K562 (cell line): ENCODE data around the gene CDK4. TPM values are rescaled to one million over a fixed set of nuclear protein-coding genes. Genes with fewer than 3 reads are reported as not detected.

Experiments
- EGR1 ChIP-seq: fragments of 450-650 bp; conservative IDR thresholded peaks from 2 replicates; pipeline ENCODE4 v1.6.1; 2017; ENCODE audit warnings: mild to moderate bottlenecking
- ELF2 ChIP-seq: fragments of 250-450 bp; sonication (Bioruptor Pico); IDR thresholded peaks from 2 replicates; pipeline ENCODE4 v1.5.0; 2021; ENCODE audit warnings: mild to moderate bottlenecking
- ELF4 ChIP-seq: fragments of 450-650 bp; formaldehyde crosslinking; IDR thresholded peaks from 2 replicates; pipeline ENCODE4 v1.4.0; 2022; ENCODE audit warnings: missing genetic modification characterization
- ESRRA ChIP-seq: fragments of 450-650 bp; IDR thresholded peaks from 2 replicates; pipeline ENCODE4 v1.6.1; 2014; ENCODE audit warnings: low read depth, mild to moderate bottlenecking, moderate library complexity, borderline replicate concordance
- ETV5 ChIP-seq: sonication (generic); formaldehyde crosslinking; IDR thresholded peaks from 2 replicates; pipeline ENCODE4 v1.4.0; 2020; ENCODE audit warnings: low read depth, mild to moderate bottlenecking, missing genetic modification reagents
- HDAC6 ChIP-seq: IDR thresholded peaks from 2 replicates; pipeline ENCODE4 v1.6.1; 2012; ENCODE audit warnings: low read depth, mild to moderate bottlenecking, control low read depth, inconsistent platforms, low read length, moderate library complexity
- KDM4B ChIP-seq, 2 experiments: fragments of 450-650 bp in 1 of 2; sonication (generic) in 1 of 2; IDR thresholded peaks; 2 replicates each; pipeline ENCODE4 v1.6.1; 2016 to 2017; ENCODE audit warnings: borderline replicate concordance in 2 of 2, antibody characterized with exemption in 1 of 2, low read depth in 1 of 2, mild to moderate bottlenecking in 1 of 2
- NFXL1 ChIP-seq: fragments of 450-650 bp; formaldehyde crosslinking; IDR thresholded peaks from 2 replicates; pipeline ENCODE4 v1.4.0; 2021; ENCODE audit warnings: mild to moderate bottlenecking
- NR4A1 ChIP-seq, 2 experiments: fragments of 250-450 bp in 1 of 2; fragments of 450-650 bp in 1 of 2; sonication (Bioruptor Pico) in 1 of 2; IDR thresholded peaks; 2 replicates each; pipeline versions ENCODE4 v1.4.0 to v1.6.1; 2016 to 2020; ENCODE audit warnings: mild to moderate bottlenecking in 2 of 2, missing compliant biosample characterization in 1 of 2, missing genetic modification characterization in 1 of 2, moderate library complexity in 1 of 2
- OTX1 ChIP-seq: fragments of 450-650 bp; formaldehyde crosslinking; IDR thresholded peaks from 2 replicates; pipeline ENCODE4 v1.4.0; 2022; ENCODE audit warnings: mild to moderate bottlenecking
- PTTG1 ChIP-seq: fragments of 450-650 bp; IDR thresholded peaks from 2 replicates; pipeline ENCODE4 v1.6.1; 2016; ENCODE audit warnings: low read depth, mild to moderate bottlenecking, missing genetic modification characterization, missing compliant biosample characterization
- RBM22 ChIP-seq: fragments of 200-400 bp; formaldehyde crosslinking; IDR thresholded peaks from 2 replicates; pipeline ENCODE4 v1.6.1; 2018; ENCODE audit warnings: low read length, low read depth; ENCODE audit not compliant: poor library complexity, severe bottlenecking
- RFX5 ChIP-seq: IDR thresholded peaks from 2 replicates; pipeline ENCODE4 v1.6.1; 2011; ENCODE audit warnings: low read depth, mild to moderate bottlenecking, improper control_type of control experiment, low read length
- TBL1XR1 ChIP-seq, 2 experiments: IDR thresholded peaks; 2 replicates each; pipeline ENCODE4 v1.6.1; 2012; ENCODE audit warnings: improper control_type of control experiment in 2 of 2, low read length in 2 of 2, mild to moderate bottlenecking in 1 of 2
- ZNF707 ChIP-seq: fragments of 250-450 bp; sonication (Bioruptor Pico); conservative IDR thresholded peaks from 2 replicates; pipeline ENCODE4 v1.8.0; 2022; ENCODE audit warnings: inconsistent platforms, mild to moderate bottlenecking, moderate library complexity
- polyA plus RNA-seq, 8 experiments: library from polyadenylated mRNA; depleted of rRNA in 4 of 8; stranded (reverse) in 5 of 8; unstranded in 3 of 8; fragments of >200 nt; fragmentation: Nextera tagmentation in 2 of 8; fragmentation: Illumina TruSeq in 1 of 8; extraction: Ambion mirVana in 2 of 8; extraction: Trizol in 1 of 8; gene quantifications; 2 replicates each; pipeline versions ENCODE4 v1.2.1 to v1.2.3, GENCODE V29; 2011 to 2014; ENCODE audit warnings: inconsistent platforms in 1 of 8, missing spikeins in 1 of 8
- total RNA-seq, 7 experiments: library from RNA; depleted of rRNA in 6 of 7; stranded (reverse); fragments of >200 nt in 6 of 7; fragmentation: Illumina TruSeq in 2 of 7; extraction: Trizol in 2 of 7; gene quantifications; 2 replicates each; pipeline versions ENCODE4 v1.2.1 to v1.2.3, GENCODE V29; 2011 to 2021; ENCODE audit warnings: low replicate concordance in 1 of 7
- TF ChIP-seq, protein P1 (sequence below): fragments of 450-650 bp; IDR thresholded peaks from 2 replicates; pipeline ENCODE4 v1.6.1; 2016; ENCODE audit warnings: mild to moderate bottlenecking, moderate library complexity
- TF ChIP-seq, protein P2 (sequence below): fragments of 250-450 bp; sonication (Bioruptor Pico); IDR thresholded peaks from 2 replicates; pipeline ENCODE4 v1.8.0; 2021; ENCODE audit warnings: borderline replicate concordance, mild to moderate bottlenecking, moderate library complexity; ENCODE audit not compliant: poor library complexity, severe bottlenecking

The CDK4 gene
- total and polyA plus RNA-seq, 9 of the 15 experiments (the other 6 are each of a cell fraction or from before 2014, with no cell fraction given): 37.8 to 436 (median 238) TPM

DNA sequence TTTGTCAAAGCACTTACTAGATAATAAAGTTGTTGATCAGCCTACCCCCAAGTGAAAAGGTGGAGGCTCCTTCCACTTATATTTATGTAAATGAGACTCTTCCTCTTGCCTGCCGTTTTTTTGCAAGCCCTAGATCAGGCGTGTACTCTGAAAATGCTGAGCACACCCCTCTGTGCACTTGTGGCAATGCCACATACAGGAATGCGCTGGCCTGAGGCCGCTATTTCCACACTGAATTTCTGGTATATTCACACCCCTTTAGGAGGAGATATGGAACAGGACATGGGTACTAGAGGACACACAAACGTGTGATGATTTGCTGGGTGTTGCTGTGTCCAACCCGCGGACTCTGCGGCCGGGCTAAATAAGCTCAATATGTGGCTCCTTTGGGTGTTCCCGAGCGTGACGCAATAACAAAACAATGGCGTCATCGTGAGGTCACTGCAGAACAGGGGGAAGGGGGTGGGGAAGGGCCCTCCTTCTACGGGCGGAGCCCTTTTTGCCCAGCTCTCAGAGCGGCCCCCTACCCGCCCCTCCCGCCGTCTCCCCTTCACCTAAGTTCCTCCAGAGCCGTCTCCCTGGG is 7.8 kb downstream of the CDK4 start (continued):
- TF ChIP-seq, protein P1, sequence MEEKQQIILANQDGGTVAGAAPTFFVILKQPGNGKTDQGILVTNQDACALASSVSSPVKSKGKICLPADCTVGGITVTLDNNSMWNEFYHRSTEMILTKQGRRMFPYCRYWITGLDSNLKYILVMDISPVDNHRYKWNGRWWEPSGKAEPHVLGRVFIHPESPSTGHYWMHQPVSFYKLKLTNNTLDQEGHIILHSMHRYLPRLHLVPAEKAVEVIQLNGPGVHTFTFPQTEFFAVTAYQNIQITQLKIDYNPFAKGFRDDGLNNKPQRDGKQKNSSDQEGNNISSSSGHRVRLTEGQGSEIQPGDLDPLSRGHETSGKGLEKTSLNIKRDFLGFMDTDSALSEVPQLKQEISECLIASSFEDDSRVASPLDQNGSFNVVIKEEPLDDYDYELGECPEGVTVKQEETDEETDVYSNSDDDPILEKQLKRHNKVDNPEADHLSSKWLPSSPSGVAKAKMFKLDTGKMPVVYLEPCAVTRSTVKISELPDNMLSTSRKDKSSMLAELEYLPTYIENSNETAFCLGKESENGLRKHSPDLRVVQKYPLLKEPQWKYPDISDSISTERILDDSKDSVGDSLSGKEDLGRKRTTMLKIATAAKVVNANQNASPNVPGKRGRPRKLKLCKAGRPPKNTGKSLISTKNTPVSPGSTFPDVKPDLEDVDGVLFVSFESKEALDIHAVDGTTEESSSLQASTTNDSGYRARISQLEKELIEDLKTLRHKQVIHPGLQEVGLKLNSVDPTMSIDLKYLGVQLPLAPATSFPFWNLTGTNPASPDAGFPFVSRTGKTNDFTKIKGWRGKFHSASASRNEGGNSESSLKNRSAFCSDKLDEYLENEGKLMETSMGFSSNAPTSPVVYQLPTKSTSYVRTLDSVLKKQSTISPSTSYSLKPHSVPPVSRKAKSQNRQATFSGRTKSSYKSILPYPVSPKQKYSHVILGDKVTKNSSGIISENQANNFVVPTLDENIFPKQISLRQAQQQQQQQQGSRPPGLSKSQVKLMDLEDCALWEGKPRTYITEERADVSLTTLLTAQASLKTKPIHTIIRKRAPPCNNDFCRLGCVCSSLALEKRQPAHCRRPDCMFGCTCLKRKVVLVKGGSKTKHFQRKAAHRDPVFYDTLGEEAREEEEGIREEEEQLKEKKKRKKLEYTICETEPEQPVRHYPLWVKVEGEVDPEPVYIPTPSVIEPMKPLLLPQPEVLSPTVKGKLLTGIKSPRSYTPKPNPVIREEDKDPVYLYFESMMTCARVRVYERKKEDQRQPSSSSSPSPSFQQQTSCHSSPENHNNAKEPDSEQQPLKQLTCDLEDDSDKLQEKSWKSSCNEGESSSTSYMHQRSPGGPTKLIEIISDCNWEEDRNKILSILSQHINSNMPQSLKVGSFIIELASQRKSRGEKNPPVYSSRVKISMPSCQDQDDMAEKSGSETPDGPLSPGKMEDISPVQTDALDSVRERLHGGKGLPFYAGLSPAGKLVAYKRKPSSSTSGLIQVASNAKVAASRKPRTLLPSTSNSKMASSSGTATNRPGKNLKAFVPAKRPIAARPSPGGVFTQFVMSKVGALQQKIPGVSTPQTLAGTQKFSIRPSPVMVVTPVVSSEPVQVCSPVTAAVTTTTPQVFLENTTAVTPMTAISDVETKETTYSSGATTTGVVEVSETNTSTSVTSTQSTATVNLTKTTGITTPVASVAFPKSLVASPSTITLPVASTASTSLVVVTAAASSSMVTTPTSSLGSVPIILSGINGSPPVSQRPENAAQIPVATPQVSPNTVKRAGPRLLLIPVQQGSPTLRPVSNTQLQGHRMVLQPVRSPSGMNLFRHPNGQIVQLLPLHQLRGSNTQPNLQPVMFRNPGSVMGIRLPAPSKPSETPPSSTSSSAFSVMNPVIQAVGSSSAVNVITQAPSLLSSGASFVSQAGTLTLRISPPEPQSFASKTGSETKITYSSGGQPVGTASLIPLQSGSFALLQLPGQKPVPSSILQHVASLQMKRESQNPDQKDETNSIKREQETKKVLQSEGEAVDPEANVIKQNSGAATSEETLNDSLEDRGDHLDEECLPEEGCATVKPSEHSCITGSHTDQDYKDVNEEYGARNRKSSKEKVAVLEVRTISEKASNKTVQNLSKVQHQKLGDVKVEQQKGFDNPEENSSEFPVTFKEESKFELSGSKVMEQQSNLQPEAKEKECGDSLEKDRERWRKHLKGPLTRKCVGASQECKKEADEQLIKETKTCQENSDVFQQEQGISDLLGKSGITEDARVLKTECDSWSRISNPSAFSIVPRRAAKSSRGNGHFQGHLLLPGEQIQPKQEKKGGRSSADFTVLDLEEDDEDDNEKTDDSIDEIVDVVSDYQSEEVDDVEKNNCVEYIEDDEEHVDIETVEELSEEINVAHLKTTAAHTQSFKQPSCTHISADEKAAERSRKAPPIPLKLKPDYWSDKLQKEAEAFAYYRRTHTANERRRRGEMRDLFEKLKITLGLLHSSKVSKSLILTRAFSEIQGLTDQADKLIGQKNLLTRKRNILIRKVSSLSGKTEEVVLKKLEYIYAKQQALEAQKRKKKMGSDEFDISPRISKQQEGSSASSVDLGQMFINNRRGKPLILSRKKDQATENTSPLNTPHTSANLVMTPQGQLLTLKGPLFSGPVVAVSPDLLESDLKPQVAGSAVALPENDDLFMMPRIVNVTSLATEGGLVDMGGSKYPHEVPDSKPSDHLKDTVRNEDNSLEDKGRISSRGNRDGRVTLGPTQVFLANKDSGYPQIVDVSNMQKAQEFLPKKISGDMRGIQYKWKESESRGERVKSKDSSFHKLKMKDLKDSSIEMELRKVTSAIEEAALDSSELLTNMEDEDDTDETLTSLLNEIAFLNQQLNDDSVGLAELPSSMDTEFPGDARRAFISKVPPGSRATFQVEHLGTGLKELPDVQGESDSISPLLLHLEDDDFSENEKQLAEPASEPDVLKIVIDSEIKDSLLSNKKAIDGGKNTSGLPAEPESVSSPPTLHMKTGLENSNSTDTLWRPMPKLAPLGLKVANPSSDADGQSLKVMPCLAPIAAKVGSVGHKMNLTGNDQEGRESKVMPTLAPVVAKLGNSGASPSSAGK: no peak; the same call in 1 of the 2 replicates
- TF ChIP-seq RFX5 (no peak), ETV5 (CRISPR knock-in tag) (no peak), OTX1 (CRISPR knock-in tag) (no peak), ELF2 (CRISPR knock-in tag) (no peak), ELF4 (CRISPR knock-in tag) (no peak), NFXL1 (CRISPR knock-in tag) (no peak), PTTG1 (tag) (no peak), NR4A1 (CRISPR knock-in tag; IDR thresholded peaks at IDR 0.05) (no peak), NR4A1 (tag; IDR thresholded peaks at IDR 0.05) (no peak), KDM4B (IDR thresholded peaks at IDR 0.05; ENCODE audit: borderline replicate concordance in 2 of 2, low read depth in 1 of 2) (no peak), TBL1XR1 (IDR thresholded peaks at IDR 0.05; ENCODE audit: low read length in 2 of 2) (peak in 1 of 2 experiments; percentile 92; a peak in 2 of 4 replicates), RBM22 (peak; percentile 49), ZNF707 (CRISPR knock-in tag) (no peak), HDAC6 (no peak), ESRRA (0 out of 2 replicates have a peak, but pooled peaks have one; percentile 47), EGR1 (no peak)
- TF ChIP-seq, protein P2, sequence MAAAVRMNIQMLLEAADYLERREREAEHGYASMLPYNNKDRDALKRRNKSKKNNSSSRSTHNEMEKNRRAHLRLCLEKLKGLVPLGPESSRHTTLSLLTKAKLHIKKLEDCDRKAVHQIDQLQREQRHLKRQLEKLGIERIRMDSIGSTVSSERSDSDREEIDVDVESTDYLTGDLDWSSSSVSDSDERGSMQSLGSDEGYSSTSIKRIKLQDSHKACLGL: no peak
